Lung (tissue), 12 donors: ENCODE data around the gene TMEM203. TPM values are rescaled to one million over a fixed set of nuclear protein-coding genes. Genes with fewer than 3 reads are reported as not detected.

Source experiments
- ATAC-seq: fragments of 200-7000 bp; cut with Tn5 transposase; one replicate; pipeline ENCODE4 v1.9.1; 2020; ENCODE audit warnings: moderate number of reproducible peaks; ENCODE audit not compliant: insufficient read depth, low FRiP score
- DNase-seq, 3 donors: peaks; one replicate each; pipeline ENCODE4 v3.0.0-alpha.2; 2013 to 2017
- H3K27ac ChIP-seq, 2 donors: one replicate each; pipeline ENCODE4 v1.5.1; 2013; ENCODE audit warnings: mild to moderate bottlenecking in 2 of 2, moderate library complexity in 2 of 2, control low read depth in 1 of 2, inconsistent platforms in 1 of 2, low read depth in 1 of 2, low read length in 1 of 2
- H3K27me3 ChIP-seq, 3 donors: one replicate each; pipeline ENCODE4 v1.5.1; 2013; ENCODE audit warnings: low read length in 2 of 3; ENCODE audit not compliant: control insufficient read depth in 3 of 3, insufficient read depth in 3 of 3
- H3K36me3 ChIP-seq, 4 donors: one replicate each; pipeline ENCODE4 v1.5.1; 2013; ENCODE audit warnings: low read length in 4 of 4, mild to moderate bottlenecking in 1 of 4, moderate library complexity in 1 of 4; ENCODE audit not compliant: control insufficient read depth in 4 of 4, insufficient read depth in 4 of 4
- H3K4me1 ChIP-seq, 5 donors: one replicate each; pipeline ENCODE4 v1.5.1; 2013; ENCODE audit warnings: low read length in 5 of 5, mild to moderate bottlenecking in 2 of 5, moderate library complexity in 1 of 5; ENCODE audit not compliant: control insufficient read depth in 5 of 5, insufficient read depth in 5 of 5
- H3K4me3 ChIP-seq: one replicate; pipeline ENCODE4 v1.5.1; 2013; ENCODE audit warnings: mild to moderate bottlenecking, control low read depth, moderate library complexity
- H3K9ac ChIP-seq, 2 donors: one replicate each; pipeline ENCODE4 v1.5.1; 2013; ENCODE audit warnings: low read length in 2 of 2, control low read depth in 1 of 2; ENCODE audit not compliant: insufficient read depth in 1 of 2
- H3K9me3 ChIP-seq, 4 donors: one replicate each; pipeline ENCODE4 v1.5.1; 2013; ENCODE audit warnings: low read length in 3 of 4, mild to moderate bottlenecking in 1 of 4, moderate library complexity in 1 of 4; ENCODE audit not compliant: control insufficient read depth in 4 of 4, insufficient read depth in 3 of 4
- WGBS, 2 donors: extraction: QIAGEN DNeasy Blood & Tissue Kit; methylation state at CpG; one replicate each; pipeline ENCODE4 v1.1.7; 2013; 5-methylcytosine and 5-hydroxymethylcytosine counted together
- polyA plus RNA-seq, 2 donors: library from polyadenylated mRNA; stranded (reverse); fragments of 200-250 nt; gene quantifications; one replicate each; pipeline ENCODE4 v1.2.1, GENCODE V29; 2013
- total RNA-seq, 2 donors: library from RNA; depleted of rRNA in 1 of 2; stranded (reverse); fragments of >200 nt in 1 of 2; gene quantifications; one replicate each; pipeline ENCODE4 v1.2.1, GENCODE V29; 2014 to 2021
- TF ChIP-seq, protein P1 (sequence below): IDR thresholded peaks from 2 replicates; pipeline ENCODE4 v1.5.1; 2012; ENCODE audit warnings: mild to moderate bottlenecking; ENCODE audit errors: control extremely low read depth, extremely low read depth
- donor health status: control.
- donor health status: control.
- donor health status: Bipolar disorder and iron deficiency.
- donor health status: healthy.
- donor health status: DM: yes; HTN: yes; CAD: no.

Gene TMEM203
- total and polyA plus RNA-seq, 4 donors = 26.0 to 39.3 (median 33.8) TPM

- Histone ChIP-seq H3K9me3 (no peaks in the 10 kb centered on the region), H3K4me1 (peaks cover 0 to 5% (median 2%) of the 10 kb centered on the region in 5 donors), H3K27ac (no peak overlapping the region), H3K36me3 (peaks cover 0 to 33% (median 6%) of the 10 kb centered on the region in 4 donors), H3K27me3 (no peaks in the 10 kb centered on the region), H3K9ac (no peak overlapping the region), H3K4me3 (no peak overlapping the region)
- no peak for ATAC-seq
- TF ChIP-seq, protein P1, sequence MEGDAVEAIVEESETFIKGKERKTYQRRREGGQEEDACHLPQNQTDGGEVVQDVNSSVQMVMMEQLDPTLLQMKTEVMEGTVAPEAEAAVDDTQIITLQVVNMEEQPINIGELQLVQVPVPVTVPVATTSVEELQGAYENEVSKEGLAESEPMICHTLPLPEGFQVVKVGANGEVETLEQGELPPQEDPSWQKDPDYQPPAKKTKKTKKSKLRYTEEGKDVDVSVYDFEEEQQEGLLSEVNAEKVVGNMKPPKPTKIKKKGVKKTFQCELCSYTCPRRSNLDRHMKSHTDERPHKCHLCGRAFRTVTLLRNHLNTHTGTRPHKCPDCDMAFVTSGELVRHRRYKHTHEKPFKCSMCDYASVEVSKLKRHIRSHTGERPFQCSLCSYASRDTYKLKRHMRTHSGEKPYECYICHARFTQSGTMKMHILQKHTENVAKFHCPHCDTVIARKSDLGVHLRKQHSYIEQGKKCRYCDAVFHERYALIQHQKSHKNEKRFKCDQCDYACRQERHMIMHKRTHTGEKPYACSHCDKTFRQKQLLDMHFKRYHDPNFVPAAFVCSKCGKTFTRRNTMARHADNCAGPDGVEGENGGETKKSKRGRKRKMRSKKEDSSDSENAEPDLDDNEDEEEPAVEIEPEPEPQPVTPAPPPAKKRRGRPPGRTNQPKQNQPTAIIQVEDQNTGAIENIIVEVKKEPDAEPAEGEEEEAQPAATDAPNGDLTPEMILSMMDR = no peak
- WGBS, 2 donors = 80% methylated on average over 13 of the region's 13 CpGs
- no peak for DNase-seq
These were observed 6.1 kb upstream of the TMEM203 start for GRCh38 chr9:137211532-137211931.

- no peak for DNase-seq
- no peak overlapping the region for H3K4me3 ChIP-seq
- no peak overlapping the region for H3K9ac ChIP-seq
- WGBS, 2 donors = 77 to 85% methylated on average over 7 of the region's 7 CpGs
- peaks cover 0 to 14% (median 8%) of the 10 kb centered on the region in 4 donors for H3K36me3 ChIP-seq
- peaks cover 3 to 26% (median 23%) of the 10 kb centered on the region in 5 donors for H3K4me1 ChIP-seq
- H3K27me3 ChIP-seq = no peaks in the 10 kb centered on the region
- no peak overlapping the region for H3K27ac ChIP-seq
- H3K9me3 ChIP-seq = peaks cover 0 to 2% (median 0%) of the 10 kb centered on the region in 4 donors
- TF ChIP-seq, protein P1 = no peak
- ATAC-seq = no peak
These were observed 1.2 kb upstream of the TMEM203 start for GRCh38 chr9:137206602-137207001.

DNA sequence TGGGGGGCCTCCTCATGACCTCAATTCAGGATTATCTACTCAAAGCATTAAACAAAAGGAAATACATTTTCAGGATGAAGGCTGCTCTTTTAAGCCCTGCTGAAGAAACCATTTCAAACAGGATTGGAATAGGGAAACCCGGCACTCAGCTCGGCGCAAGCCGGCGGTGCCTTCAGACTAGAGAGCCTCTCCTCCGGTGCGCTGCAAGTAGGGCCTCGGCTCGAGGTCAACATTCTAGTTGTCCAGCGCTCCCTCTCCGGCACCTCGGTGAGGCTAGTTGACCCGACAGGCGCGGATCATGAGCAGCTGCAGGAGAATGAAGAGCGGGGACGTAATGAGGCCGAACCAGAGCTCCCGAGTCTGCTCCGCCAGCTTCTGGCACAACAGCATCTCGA is 720 bp downstream of the TMEM203 start:
- 11 to 18% methylated on average over 21 of the region's 21 CpGs for WGBS, 2 donors
- Histone ChIP-seq H3K27me3 (no peaks in the 10 kb centered on the region), H3K36me3 (peaks cover 0 to 14% (median 8%) of the 10 kb centered on the region in 4 donors), H3K4me3 (peak overlapping the region; percentile 95), H3K9me3 (peaks cover 0 to 2% (median 0%) of the 10 kb centered on the region in 4 donors), H3K9ac (peak overlapping the region; percentile 33 to 65), H3K4me1 (peaks cover 3 to 30% (median 28%) of the 10 kb centered on the region in 5 donors), H3K27ac (peak overlapping the region; percentile 75 to 87)
- ATAC-seq (no peak), DNase-seq (no peak)
- TF ChIP-seq, protein P1 = no peak

DNA sequence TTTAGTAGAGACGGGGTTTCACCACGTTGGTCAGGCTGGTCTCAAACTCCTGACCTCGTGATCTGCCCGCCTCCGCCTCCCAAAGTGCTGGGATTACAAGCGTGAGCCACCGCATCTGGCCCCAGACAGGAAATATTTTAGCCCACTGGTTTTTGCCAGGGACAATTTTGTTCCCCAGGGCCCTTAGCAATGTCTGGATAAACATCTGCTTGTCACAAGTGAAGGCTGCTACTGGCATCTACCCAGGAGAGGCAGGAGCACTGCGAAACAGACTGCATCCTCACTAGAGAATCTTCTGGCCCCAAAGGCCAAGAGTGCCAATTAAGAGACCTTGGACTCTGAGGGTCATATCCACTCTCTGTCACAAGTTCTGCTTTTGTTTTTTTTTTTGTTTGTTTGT is 2.5 kb downstream of the TMEM203 start:
- DNase-seq (no peak), ATAC-seq (no peak)
- Histone ChIP-seq H3K4me1 (peaks cover 12 to 43% (median 28%) of the 10 kb centered on the region in 5 donors), H3K27ac (no peak overlapping the region), H3K36me3 (peaks cover 0 to 8% (median 5%) of the 10 kb centered on the region in 4 donors), H3K27me3 (no peaks in the 10 kb centered on the region), H3K9me3 (peaks cover 0 to 2% (median 0%) of the 10 kb centered on the region in 4 donors), H3K4me3 (no peak overlapping the region), H3K9ac (no peak overlapping the region)
- WGBS, 2 donors = 85 to 91% methylated on average over 8 of the region's 8 CpGs
- TF ChIP-seq, protein P1 = no peak
